MM.1S (cell line): Measurements from ENCODE around the gene FUT8.

Experiments used
- DNase-seq: peaks from one replicate; pipeline ENCODE4 v3.0.0-alpha.2; 2015
- H2AFZ ChIP-seq: fragments of 300-600 bp; sonication (generic); 2 replicates; pipeline ENCODE4 v1.6.0; 2016; ENCODE audit warnings: antibody characterized with exemption, low read length
- H3F3A ChIP-seq: fragments of 300-600 bp; sonication (generic); 2 replicates; pipeline ENCODE4 v1.6.1; 2016; ENCODE audit warnings: mild to moderate bottlenecking, antibody characterized with exemption, low read length, moderate library complexity, mixed read lengths; ENCODE audit not compliant: insufficient read depth
- H3K27ac ChIP-seq: fragments of 300-600 bp; sonication (generic); 2 replicates; pipeline ENCODE4 v1.5.1; 2016; ENCODE audit warnings: mild to moderate bottlenecking, low read length
- H3K27me3 ChIP-seq: fragments of 300-600 bp; sonication (generic); replicated peaks from 2 replicates; pipeline ENCODE4 v1.6.0; 2016; ENCODE audit warnings: low read length; ENCODE audit not compliant: insufficient read depth
- H3K36me3 ChIP-seq: fragments of 300-600 bp; sonication (generic); replicated peaks from 2 replicates; pipeline ENCODE4 v1.6.1; 2016; ENCODE audit warnings: mild to moderate bottlenecking, low read length, mixed read lengths; ENCODE audit not compliant: insufficient read depth
- H3K4me1 ChIP-seq: fragments of 300-600 bp; sonication (generic); 2 replicates; pipeline ENCODE4 v1.6.1; 2016; ENCODE audit warnings: low read length, mixed read lengths
- H3K4me2 ChIP-seq: fragments of 300-600 bp; sonication (generic); 2 replicates; pipeline ENCODE4 v1.6.0; 2016; ENCODE audit warnings: low read depth, low read length
- H3K4me3 ChIP-seq: fragments of 300-600 bp; sonication (generic); 2 replicates; pipeline ENCODE4 v1.5.1; 2016; ENCODE audit warnings: low read length, mixed read lengths
- H3K79me2 ChIP-seq: fragments of 300-600 bp; sonication (generic); 2 replicates; pipeline ENCODE4 v1.6.1; 2016; ENCODE audit warnings: mixed run types, low read length, mixed read lengths
- H3K9ac ChIP-seq: fragments of 300-600 bp; sonication (generic); 2 replicates; pipeline ENCODE4 v1.6.1; 2016; ENCODE audit warnings: low read length, mixed read lengths
- H3K9me2 ChIP-seq: fragments of 300-600 bp; sonication (generic); replicated peaks from 2 replicates; pipeline ENCODE4 v1.6.1; 2016; ENCODE audit warnings: mild to moderate bottlenecking, low read length, mixed read lengths; ENCODE audit not compliant: insufficient read depth
- H3K9me3 ChIP-seq: fragments of 300-600 bp; sonication (generic); replicated peaks from 2 replicates; pipeline ENCODE4 v1.6.1; 2016; ENCODE audit warnings: mild to moderate bottlenecking, low read length, mixed read lengths; ENCODE audit not compliant: insufficient read depth
- H4K20me1 ChIP-seq: fragments of 300-600 bp; sonication (generic); 2 replicates; pipeline ENCODE4 v1.6.1; 2016; ENCODE audit warnings: mild to moderate bottlenecking, low read length, moderate library complexity, mixed read lengths; ENCODE audit not compliant: insufficient read depth
- EZH2 ChIP-seq: fragments of 300-600 bp; sonication (generic); optimal IDR thresholded peaks from 2 replicates; pipeline ENCODE3; 2017; ENCODE audit warnings: low read depth, mild to moderate bottlenecking, antibody characterized with exemption, low read length, mixed read lengths
- EZH2phosphoT487 ChIP-seq: fragments of 300-600 bp; sonication (generic); IDR thresholded peaks from 2 replicates; pipeline ENCODE4 v1.6.1; 2018; ENCODE audit warnings: antibody characterized with exemption, low read length
- TF ChIP-seq, protein P1 (sequence below): fragments of 300-600 bp; sonication (generic); IDR thresholded peaks from 2 replicates; pipeline ENCODE4 v1.5.1; 2016; ENCODE audit warnings: antibody characterized with exemption, low read length, mixed read lengths

Gene FUT8

GRCh38 chr14:65749287-65749686, 336.8 kb downstream of the FUT8 start:
- Histone ChIP-seq H3K4me1 (no peaks in the 10 kb centered on the region), H3F3A (no peaks in the 10 kb centered on the region), H3K9me3 (no peaks in the 10 kb centered on the region), H3K36me3 (no peaks in the 10 kb centered on the region), H3K4me3 (no peak overlapping the region), H3K27me3 (no peaks in the 10 kb centered on the region), H3K27ac (no peak overlapping the region), H4K20me1 (no peaks in the 10 kb centered on the region), H3K9ac (no peak overlapping the region), H3K4me2 (no peak overlapping the region), H3K79me2 (no peaks in the 10 kb centered on the region), H2AFZ (no peak overlapping the region), H3K9me2 (no peaks in the 10 kb centered on the region)
- TF ChIP-seq EZH2phosphoT487, result no peak
- TF ChIP-seq, protein P1, sequence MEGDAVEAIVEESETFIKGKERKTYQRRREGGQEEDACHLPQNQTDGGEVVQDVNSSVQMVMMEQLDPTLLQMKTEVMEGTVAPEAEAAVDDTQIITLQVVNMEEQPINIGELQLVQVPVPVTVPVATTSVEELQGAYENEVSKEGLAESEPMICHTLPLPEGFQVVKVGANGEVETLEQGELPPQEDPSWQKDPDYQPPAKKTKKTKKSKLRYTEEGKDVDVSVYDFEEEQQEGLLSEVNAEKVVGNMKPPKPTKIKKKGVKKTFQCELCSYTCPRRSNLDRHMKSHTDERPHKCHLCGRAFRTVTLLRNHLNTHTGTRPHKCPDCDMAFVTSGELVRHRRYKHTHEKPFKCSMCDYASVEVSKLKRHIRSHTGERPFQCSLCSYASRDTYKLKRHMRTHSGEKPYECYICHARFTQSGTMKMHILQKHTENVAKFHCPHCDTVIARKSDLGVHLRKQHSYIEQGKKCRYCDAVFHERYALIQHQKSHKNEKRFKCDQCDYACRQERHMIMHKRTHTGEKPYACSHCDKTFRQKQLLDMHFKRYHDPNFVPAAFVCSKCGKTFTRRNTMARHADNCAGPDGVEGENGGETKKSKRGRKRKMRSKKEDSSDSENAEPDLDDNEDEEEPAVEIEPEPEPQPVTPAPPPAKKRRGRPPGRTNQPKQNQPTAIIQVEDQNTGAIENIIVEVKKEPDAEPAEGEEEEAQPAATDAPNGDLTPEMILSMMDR, result no peak
- TF ChIP-seq EZH2, result no peak
- DNase-seq, result no peak

- Histone ChIP-seq H3K9ac (no peak overlapping the region), H3F3A (no peaks in the 10 kb centered on the region), H4K20me1 (no peaks in the 10 kb centered on the region), H3K27me3 (no peaks in the 10 kb centered on the region), H3K36me3 (no peaks in the 10 kb centered on the region), H2AFZ (no peak overlapping the region), H3K9me3 (no peaks in the 10 kb centered on the region), H3K79me2 (no peaks in the 10 kb centered on the region), H3K9me2 (no peaks in the 10 kb centered on the region), H3K4me1 (no peaks in the 10 kb centered on the region), H3K4me2 (no peak overlapping the region), H3K27ac (no peak overlapping the region), H3K4me3 (no peak overlapping the region)
- TF ChIP-seq, protein P1, result no peak
- TF ChIP-seq EZH2 (no peak), EZH2phosphoT487 (no peak)
- no peak for DNase-seq
Observed at GRCh38 chr14:65750906-65751305, 338.4 kb downstream of the FUT8 start.

- Histone ChIP-seq H3K9me3 (no peaks in the 10 kb centered on the region), H3K79me2 (no peaks in the 10 kb centered on the region), H3K9me2 (no peaks in the 10 kb centered on the region), H3K4me2 (no peak overlapping the region), H3K36me3 (no peaks in the 10 kb centered on the region), H2AFZ (no peak overlapping the region), H3K4me1 (no peaks in the 10 kb centered on the region), H3K4me3 (no peak overlapping the region), H3K27ac (no peak overlapping the region), H3K27me3 (no peaks in the 10 kb centered on the region), H3K9ac (no peak overlapping the region), H4K20me1 (no peaks in the 10 kb centered on the region), H3F3A (no peaks in the 10 kb centered on the region)
- TF ChIP-seq, protein P1, result no peak
- TF ChIP-seq EZH2, result no peak
- TF ChIP-seq EZH2phosphoT487, result no peak
- DNase-seq, result no peak
Observed at GRCh38 chr14:65751510-65751909, 339.0 kb downstream of the FUT8 start.
